ENCODE data around the gene ATP11B. TPM values are rescaled to one million over a fixed set of nuclear protein-coding genes. Genes with fewer than 3 reads are reported as not detected.

The ATP11B gene
- polyA plus RNA-seq, 1 experiment = 11.2 TPM

GRCh38 chr3:182782149-182782548, 11.2 kb upstream of the ATP11B start:
- ChIA-PET POLR2A (no interaction called here), CTCF (interaction anchor here (0.5 to 1.0 kb wide), 3 partner anchors 41 to 63 kb away, joined by 3 to 4 read pairs (median 3); no protein-coding TSS in a partner anchor)
- H3K36me3 ChIP-seq (ENCODE audit: control insufficient read depth, insufficient read depth, low read length) = no peaks in the 10 kb centered on the region

GRCh38 chr3:182783106-182783505, 10.2 kb upstream of the ATP11B start:
- H3K27me3 ChIP-seq (ENCODE audit: control insufficient read depth, insufficient read depth, low read length) = peaks cover 3% of the 10 kb centered on the region
- no peak for DNase-seq (ENCODE audit: low read depth)
- ChIA-PET CTCF (no interaction called here), POLR2A (no interaction called here)
- TF ChIP-seq, protein P1, sequence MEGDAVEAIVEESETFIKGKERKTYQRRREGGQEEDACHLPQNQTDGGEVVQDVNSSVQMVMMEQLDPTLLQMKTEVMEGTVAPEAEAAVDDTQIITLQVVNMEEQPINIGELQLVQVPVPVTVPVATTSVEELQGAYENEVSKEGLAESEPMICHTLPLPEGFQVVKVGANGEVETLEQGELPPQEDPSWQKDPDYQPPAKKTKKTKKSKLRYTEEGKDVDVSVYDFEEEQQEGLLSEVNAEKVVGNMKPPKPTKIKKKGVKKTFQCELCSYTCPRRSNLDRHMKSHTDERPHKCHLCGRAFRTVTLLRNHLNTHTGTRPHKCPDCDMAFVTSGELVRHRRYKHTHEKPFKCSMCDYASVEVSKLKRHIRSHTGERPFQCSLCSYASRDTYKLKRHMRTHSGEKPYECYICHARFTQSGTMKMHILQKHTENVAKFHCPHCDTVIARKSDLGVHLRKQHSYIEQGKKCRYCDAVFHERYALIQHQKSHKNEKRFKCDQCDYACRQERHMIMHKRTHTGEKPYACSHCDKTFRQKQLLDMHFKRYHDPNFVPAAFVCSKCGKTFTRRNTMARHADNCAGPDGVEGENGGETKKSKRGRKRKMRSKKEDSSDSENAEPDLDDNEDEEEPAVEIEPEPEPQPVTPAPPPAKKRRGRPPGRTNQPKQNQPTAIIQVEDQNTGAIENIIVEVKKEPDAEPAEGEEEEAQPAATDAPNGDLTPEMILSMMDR (IDR thresholded peaks at IDR 0.05; ENCODE audit: insufficient read depth, low read depth, low read length) = no peak
- no peak overlapping the region for H3K4me3 ChIP-seq (ENCODE audit: low read depth, low read length)
- no peaks in the 10 kb centered on the region for H3K36me3 ChIP-seq (ENCODE audit: control insufficient read depth, insufficient read depth, low read length)

More at GRCh38 chr3:182782149-182782548, 11.2 kb upstream of the ATP11B start:
- Histone ChIP-seq H3K4me3 (ENCODE audit: low read depth, low read length) (no peak overlapping the region), H3K27me3 (ENCODE audit: control insufficient read depth, insufficient read depth, low read length) (peaks cover 5% of the 10 kb centered on the region)
- no peak for DNase-seq (ENCODE audit: low read depth)
- TF ChIP-seq, protein P1 (IDR thresholded peaks at IDR 0.05; ENCODE audit: insufficient read depth, low read depth, low read length) = no peak

- ChIA-PET CTCF (no interaction called here), POLR2A (no interaction called here)
- TF ChIP-seq, protein P1 (IDR thresholded peaks at IDR 0.05; ENCODE audit: insufficient read depth, low read depth, low read length) = no peak
- peaks cover 3% of the 10 kb centered on the region for H3K27me3 ChIP-seq (ENCODE audit: control insufficient read depth, insufficient read depth, low read length)
- no peak for DNase-seq (ENCODE audit: low read depth)
- H3K36me3 ChIP-seq (ENCODE audit: control insufficient read depth, insufficient read depth, low read length) = no peaks in the 10 kb centered on the region
- H3K4me3 ChIP-seq (ENCODE audit: low read depth, low read length) = no peak overlapping the region
Observed at GRCh38 chr3:182784542-182784941, 8.8 kb upstream of the ATP11B start.

DNA sequence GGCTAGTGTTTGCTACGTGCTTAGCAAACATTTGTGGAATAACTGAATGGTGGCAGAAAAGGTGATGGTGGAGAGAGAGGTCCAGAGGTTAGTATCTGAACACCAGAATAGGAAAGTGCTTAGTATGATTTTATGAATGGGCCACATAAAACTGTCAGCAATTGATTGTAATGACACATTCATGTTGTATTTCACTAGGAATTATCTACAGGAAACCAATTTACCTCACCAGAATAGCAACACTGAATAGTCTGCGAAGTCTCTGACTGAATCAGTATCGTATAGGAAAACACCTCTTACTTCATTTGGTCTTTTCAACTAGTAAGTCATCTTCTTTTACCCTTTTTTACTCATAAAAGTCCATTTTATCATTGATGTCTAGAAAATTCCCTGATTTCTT, 8.2 kb upstream of the ATP11B start:
- no peak overlapping the region for H3K4me3 ChIP-seq (ENCODE audit: low read depth, low read length)
- CTCF ChIA-PET = no interaction called here
- no peaks in the 10 kb centered on the region for H3K36me3 ChIP-seq (ENCODE audit: control insufficient read depth, insufficient read depth, low read length)
- no peak for DNase-seq (ENCODE audit: low read depth)
- POLR2A ChIA-PET = no interaction called here
- H3K27me3 ChIP-seq (ENCODE audit: control insufficient read depth, insufficient read depth, low read length) = peaks cover 3% of the 10 kb centered on the region
- TF ChIP-seq, protein P1 (IDR thresholded peaks at IDR 0.05; ENCODE audit: insufficient read depth, low read depth, low read length) = no peak

DNA sequence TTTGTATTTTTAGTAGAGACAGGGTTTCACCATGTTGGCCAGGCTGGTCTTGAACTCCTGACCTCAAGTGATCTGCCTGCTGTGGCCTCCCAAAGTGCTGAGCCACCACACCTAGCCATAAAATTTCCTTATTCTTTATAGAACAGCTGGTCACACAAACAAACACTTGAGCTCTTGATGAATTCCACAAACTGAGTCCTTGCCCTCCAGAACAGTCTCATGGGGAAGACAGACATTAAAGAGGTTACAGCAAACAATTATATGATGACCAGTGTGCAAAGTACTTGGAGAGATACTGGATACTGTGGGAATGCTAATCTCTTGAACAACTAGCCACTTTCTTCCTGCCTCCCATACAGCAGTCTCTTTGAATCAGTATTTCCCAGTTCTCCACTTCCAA, 7.5 kb upstream of the ATP11B start:
- CTCF ChIA-PET = no interaction called here
- H3K36me3 ChIP-seq (ENCODE audit: control insufficient read depth, insufficient read depth, low read length) = no peaks in the 10 kb centered on the region
- DNase-seq (ENCODE audit: low read depth) = no peak
- H3K27me3 ChIP-seq (ENCODE audit: control insufficient read depth, insufficient read depth, low read length) = peaks cover 3% of the 10 kb centered on the region
- no peak overlapping the region for H3K4me3 ChIP-seq (ENCODE audit: low read depth, low read length)
- POLR2A ChIA-PET = no interaction called here
- TF ChIP-seq, protein P1 (IDR thresholded peaks at IDR 0.05; ENCODE audit: insufficient read depth, low read depth, low read length) = no peak

Measured in BJ (cell line).